PC-3 (cell line): ENCODE data around the gene FLOT1.

Experiments
- CTCF ChIP-seq: fragments of 300-600 bp; sonication (generic); conservative IDR thresholded peaks from 2 replicates; pipeline ENCODE4 v1.5.1; 2017; ENCODE audit warnings: antibody characterized with exemption, low read depth, mild to moderate bottlenecking, low read length
- EZH2phosphoT487 ChIP-seq: fragments of 300-600 bp; sonication (generic); IDR thresholded peaks from 2 replicates; pipeline ENCODE4 v1.6.1; 2018; ENCODE audit warnings: mild to moderate bottlenecking, antibody characterized with exemption, low read length, borderline replicate concordance

DNA sequence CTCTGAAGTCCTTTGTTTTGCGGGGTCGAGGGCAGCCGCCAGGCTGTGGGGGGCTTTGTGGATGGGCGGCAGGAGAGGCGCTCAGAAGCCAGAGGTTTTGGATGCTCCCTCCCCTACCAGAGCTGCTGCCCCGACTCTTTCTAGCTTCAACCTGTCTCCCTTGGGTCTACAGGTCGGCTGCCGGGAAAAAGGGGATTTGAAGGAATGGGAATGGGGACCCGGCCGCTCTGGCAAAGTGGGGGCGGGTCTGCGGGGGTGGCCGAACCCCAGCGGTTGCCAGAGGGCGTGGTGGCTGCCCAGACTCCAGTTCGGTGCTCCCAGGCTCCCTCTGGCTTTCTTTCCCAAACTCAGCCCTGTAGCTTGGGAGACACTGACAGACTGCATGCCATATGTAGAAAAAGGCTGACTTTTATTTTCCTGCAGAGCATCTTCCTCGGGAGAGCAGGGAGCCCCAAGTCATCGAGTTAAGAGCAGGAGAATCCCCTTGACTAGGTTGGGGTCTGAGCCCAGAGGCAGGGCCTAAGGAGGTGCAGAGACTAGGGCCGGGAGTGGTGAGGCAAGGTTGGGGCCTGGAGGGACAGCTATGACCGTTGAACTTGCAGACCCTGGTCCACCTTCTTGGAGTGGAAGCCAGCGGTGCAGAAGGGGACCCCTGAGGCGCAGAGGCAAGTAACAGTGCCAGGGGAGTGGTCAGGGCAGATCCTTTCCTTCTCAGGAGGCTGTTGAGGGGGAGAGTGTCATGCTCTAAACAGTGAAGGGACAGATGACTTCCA lies 54.6 kb downstream of the FLOT1 start:
- peak; percentile 30; the same call in 1 of the 2 replicates for TF ChIP-seq CTCF
- TF ChIP-seq EZH2phosphoT487 = no peak
